HG03196 (cell line): Measurements from ENCODE around the gene ZNF184.

Experiments used
- ATAC-seq: cut with Tn5 transposase; IDR thresholded peaks from one replicate; pipeline ENCODE4 v1.9.1; 2021; ENCODE audit not compliant: unreplicated experiment

The ZNF184 gene

DNA sequence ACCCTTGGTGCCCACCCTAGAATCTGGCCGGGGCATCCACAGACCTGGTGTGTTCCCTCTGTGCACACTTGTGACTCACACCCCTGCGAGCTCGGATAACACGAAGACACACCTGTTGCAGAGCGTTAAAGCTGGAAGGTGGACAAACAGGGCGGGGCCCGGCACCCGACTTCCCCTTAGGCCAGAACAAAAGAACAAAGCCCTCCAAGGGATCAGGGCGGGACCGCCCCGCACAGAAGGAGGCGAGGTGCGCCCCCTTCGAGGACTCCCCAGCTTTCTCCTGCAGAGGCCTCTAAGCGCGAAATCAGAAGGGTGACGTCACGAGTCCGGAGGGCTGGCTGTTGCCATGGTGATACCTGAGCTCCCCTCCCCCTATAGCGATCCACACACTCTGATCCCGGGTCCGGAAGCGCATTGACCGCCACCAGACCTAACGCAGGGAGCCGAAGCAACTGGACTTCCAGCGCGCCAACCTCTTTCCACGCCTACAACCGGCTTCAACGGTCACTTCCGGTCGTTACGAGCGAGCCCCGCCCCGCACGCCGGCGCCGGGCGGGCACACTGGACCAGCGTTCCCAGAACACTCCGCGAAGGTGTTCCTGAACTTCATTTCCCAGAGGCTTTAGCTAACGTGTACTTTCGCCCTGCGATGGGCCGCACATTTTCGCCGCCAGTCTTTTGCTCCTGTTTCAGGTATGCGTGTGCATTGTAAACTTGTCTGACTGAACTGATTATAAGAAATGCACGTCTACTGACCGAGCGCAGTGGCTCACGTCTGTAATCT is at the start of gene ZNF184:
Gene ZNF184 (minus strand): TSS at position 489 of the 784 bp plus-strand sequence. CDS start 811 bp downstream, outside the sequence.
- peak; percentile 92 for ATAC-seq

- ATAC-seq = peak; percentile 71
Observed at GRCh38 chr6:27518881-27519795, 46.2 kb upstream of the ZNF184 start.

DNA sequence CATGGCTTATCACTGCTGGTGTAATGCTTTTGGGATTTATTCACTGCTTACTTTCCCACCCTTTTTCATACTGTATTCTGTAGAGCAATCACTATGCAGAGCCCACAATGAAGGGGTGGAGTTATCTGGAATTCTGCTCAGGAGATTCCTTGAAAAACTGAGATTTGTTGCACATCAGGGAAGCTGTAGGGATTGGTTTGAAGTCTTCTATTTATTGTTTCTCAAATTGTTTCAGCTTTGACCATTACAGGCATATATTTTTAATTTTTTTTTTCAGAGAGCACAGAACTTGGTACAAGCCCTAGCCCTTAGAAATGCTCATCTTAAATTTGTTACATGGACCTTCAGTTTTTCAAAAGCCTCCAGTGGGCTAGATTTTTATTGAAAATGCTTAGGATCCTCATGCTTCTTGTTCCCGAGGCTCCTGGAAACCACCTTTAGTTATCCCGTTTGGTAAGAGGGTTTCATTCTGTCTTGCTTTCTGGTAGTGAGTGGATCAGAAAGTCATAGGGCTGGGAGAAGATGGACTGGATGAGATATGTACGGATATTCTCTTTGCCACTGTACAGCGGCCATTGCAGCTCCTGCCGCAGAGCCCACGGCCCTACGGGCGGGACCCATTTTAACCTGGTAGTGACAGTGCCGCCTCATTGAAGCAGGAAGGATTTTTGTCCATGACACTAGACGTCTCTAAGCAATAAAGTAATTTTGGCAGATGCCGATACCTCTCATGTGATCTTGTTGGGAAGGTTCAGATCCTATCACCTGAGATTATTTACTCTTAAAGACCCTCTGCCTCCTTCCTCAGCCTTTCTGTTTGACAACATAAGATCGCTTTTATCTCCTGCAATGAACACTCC is 45.3 kb upstream of the ZNF184 start:
- ATAC-seq = no peak

DNA sequence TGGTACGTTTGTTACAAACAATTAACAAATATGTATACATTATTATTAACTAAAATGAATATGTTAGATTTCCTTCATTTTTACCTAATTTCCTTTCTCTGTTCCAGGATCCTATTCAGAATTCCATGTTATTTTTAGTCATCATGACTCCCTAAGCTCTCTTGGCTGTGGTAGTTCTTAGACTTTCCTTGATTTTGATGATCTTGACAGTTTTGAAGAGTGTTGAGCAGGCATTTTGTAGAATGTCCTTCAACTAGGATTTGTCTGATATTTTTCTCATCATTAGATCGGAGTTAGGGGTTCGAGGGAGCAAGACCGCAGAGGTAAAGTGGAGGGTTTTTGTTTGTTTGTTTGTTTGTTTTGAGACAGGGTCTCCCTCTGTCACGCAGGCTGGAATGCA is 44.3 kb upstream of the ZNF184 start:
- ATAC-seq = no peak

DNA sequence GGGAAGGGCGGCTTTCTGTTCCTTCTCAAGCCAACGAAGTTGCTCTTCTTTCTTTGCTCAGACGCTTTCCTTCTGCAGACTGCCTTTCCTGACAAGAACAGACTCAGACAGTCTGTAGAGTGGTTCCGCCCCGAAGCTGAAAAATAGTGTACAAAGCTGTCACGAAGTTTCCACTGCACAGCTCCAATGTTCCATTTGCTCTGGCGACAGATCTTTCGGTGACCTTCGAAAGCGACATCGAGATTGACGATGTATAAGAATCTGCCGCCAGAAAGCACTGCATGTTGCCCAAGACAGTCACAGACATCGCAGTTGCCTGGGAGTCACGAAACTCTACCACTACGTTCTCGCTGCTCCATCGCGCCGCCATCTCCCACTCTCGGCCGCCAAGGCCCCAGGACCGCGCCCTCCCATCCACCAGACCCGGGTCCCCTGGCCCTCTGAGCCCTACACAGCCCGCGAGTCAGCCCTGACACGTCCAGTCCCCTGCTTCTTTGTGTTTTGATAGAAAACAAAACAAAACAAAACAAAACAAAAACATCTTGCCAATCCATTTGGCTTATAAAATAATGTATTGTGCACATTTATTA is 42.1 kb upstream of the ZNF184 start:
- no peak for ATAC-seq

GRCh38 chr6:27512525-27512924 is 39.6 kb upstream of the ZNF184 start:
- no peak for ATAC-seq

DNA sequence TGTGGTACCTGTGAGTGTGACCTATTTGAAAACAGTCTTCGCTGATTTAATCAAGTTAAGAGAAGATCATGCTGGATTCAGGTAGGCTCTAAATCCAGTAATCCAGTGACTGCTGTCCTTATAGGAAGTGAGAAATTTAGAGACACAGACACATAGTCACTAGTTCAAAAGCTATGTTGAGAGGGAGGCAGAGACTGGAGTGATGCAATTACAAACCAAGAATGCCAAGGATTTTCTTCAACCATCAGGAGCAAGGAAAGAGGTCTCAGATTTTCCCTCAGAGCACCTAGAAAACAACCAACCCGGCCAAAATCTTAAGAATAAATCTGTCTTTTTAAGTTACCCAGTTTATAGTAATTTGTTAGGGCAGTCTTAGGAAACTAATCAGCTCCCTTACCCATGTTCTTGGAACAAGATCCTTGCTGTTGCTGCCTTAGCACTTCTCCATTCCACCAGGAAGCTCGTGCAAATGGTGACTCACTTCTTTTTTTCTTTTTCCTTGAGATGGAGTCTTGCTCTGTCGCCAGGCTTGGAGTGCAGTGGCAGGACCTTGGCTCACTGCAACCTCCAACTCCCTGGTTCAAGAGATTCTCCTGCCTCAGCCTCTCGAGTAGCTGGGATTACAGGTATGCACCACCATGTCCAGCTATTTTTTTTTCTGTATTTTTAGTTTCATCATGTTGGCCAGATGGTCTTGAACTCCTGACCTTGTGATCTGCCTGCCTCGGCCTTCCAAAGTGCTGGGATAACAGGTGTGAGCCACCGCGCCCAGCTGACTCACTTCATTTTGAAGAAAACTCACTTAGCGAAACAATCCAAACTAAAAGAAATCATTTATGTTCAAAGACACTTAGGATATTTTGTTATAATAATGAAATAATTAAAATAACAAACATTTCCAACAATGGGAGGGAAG is 34.4 kb upstream of the ZNF184 start:
- ATAC-seq = no peak

- no peak for ATAC-seq
Observed at GRCh38 chr6:27505209-27506027, 32.5 kb upstream of the ZNF184 start.

DNA sequence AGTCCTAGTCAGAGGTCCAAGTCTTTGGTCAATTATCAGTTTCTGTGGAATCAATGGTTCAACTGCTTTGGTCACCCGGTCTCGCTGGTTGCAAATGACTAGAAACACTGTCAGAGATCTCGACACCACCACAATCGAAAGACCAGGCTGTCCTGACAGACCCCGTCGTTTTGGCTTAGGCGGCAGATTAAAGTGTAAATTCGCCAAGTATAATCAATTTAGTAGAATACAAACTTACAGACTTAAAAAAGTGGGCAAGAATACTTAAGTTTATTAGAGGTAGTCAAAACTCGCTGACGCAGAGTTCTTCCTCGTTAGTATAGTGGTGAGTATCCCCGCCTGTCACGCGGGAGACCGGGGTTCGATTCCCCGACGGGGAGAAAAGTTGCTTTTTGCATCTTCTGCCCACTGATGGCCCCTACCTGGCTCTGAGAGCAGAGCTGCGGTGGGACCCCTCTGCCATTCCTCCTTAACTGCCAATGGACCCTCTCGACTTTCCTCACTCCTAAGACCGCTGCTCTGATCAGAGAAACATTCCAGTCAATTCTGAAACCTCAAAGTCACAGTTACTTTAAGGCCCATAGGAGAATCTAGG is 30.6 kb upstream of the ZNF184 start:
- peak; percentile 37 for ATAC-seq

GRCh38 chr6:27502508-27503435 is 29.9 kb upstream of the ZNF184 start:
- ATAC-seq = peak; percentile 54

GRCh38 chr6:27501187-27501586 is 28.3 kb upstream of the ZNF184 start:
- no peak for ATAC-seq

DNA sequence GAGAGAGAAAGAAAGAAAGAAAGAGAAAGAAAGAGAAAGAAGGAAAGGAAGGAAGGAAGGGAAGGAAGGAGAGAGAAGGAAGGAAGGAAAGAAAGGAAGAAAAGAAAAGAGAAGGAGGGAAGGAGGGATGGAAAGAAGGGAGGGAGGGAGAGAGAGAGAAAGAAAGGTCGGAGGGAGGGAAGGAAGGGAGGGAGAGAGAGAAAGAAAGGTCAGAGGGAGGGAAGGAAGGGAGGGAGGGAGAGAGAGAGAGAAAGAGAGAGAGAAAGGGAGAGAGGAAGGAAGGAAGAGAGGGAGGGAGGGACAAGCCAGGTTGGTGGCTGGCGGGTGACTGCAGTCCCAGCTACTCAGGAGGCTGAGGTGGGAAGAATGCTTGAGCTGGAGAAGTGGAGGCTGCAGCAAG is 27.3 kb upstream of the ZNF184 start:
- no peak for ATAC-seq

- ATAC-seq = peak; percentile 48
Observed at GRCh38 chr6:27495386-27496135, 22.7 kb upstream of the ZNF184 start.

GRCh38 chr6:27494987-27495385 is 22.1 kb upstream of the ZNF184 start:
- no peak for ATAC-seq

DNA sequence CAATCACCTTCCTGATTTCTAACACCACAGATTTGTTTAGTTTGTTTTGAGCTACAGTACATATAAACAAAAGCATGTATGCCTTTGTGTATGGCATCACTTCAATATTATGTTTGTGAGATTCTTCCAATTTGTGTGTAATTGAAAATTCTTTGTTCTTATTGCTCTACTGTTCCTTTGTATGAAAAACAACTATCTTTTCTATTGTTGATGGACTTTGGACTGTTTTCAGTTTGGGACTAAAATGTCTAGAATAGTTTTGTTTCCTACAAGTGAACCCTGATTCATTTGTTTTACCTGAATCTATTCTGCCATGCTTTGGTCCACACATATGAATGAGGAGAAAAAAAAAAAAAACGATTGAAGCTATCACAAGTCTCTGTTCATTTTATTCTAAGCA is 21.2 kb upstream of the ZNF184 start:
- no peak for ATAC-seq

DNA sequence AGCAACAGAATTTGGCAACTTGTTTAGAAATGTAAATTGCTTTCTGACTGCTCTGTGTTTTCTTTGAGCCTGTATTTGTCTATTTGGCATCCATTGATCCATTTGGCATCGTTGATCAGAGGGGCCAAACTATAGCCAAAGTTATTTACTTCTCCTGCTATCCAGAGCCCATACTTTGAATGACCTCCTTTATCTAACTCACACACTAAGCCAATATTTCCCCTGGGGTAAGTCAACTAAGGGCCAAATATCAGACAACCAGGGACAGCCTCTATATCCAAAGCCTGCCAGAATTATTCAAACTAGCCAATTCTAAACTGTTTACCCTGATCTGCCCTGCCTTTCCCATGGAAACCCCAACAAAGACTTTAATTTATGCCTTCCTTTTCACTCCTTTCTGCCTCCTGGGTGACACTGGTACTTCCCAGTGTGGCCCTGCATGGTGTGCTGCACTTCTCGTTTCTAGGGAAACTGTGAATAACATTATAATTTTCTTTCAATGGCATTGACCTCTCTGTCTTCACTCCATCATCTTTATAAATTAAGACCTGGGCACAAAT is 19.8 kb upstream of the ZNF184 start:
- no peak for ATAC-seq
